GM12873 (cell line): Measurements from ENCODE around the gene LRRC8D.
A peak's percentile ranks its signal among the peaks of the same experiment; 100 is the strongest.

Experiments used
- CTCF ChIP-seq: IDR thresholded peaks from 2 replicates; pipeline ENCODE4 v1.5.1; 2012; ENCODE audit warnings: low read depth, mild to moderate bottlenecking, moderate library complexity, low read length, control low read depth; ENCODE audit not compliant: insufficient read depth; ENCODE audit errors: missing control alignments

LRRC8D gene

GRCh38 chr1:89820422-89821321 is at the start of gene LRRC8D:
Gene LRRC8D (plus strand): TSS chr1:89821032. CDS start chr1:89933069, 112,037 bp downstream.
- TF ChIP-seq CTCF, result no peak

GRCh38 chr1:89771991-89772560 is 48.8 kb upstream of the LRRC8D start:
- TF ChIP-seq CTCF, result no peak

- TF ChIP-seq CTCF, result no peak
Observed at GRCh38 chr1:89779151-89779940, 41.5 kb upstream of the LRRC8D start.

- peak; percentile 36 for TF ChIP-seq CTCF
Observed at GRCh38 chr1:89780721-89781120, 40.1 kb upstream of the LRRC8D start.

- no peak for TF ChIP-seq CTCF
Observed at GRCh38 chr1:89781494-89782126, 39.2 kb upstream of the LRRC8D start.

- TF ChIP-seq CTCF, result no peak
Observed at GRCh38 chr1:89786628-89787214, 34.1 kb upstream of the LRRC8D start.

GRCh38 chr1:89790592-89790991 is 30.2 kb upstream of the LRRC8D start:
- no peak for TF ChIP-seq CTCF
